Activated CD4-positive, alpha-beta T cell treated with anti-CD3 and anti-CD28 coated beads for 1 hour (primary cell): ENCODE measurements around the gene MROH2B.

Experiments used
- DNase-seq: peaks from one replicate; pipeline ENCODE4 v3.0.0-alpha.2; 2020

The MROH2B gene

GRCh38 chr5:41012318-41012717 lies 58.8 kb downstream of the MROH2B start:
- DNase-seq = no peak

GRCh38 chr5:41010572-41010971 lies 60.6 kb downstream of the MROH2B start:
- no peak for DNase-seq

GRCh38 chr5:41009232-41009631 lies 61.9 kb downstream of the MROH2B start:
- DNase-seq = no peak

GRCh38 chr5:41004931-41005330 lies 66.2 kb downstream of the MROH2B start:
- DNase-seq = no peak

- DNase-seq = no peak
These were observed 67.3 kb downstream of the MROH2B start for GRCh38 chr5:41003670-41004376.

- no peak for DNase-seq
These were observed 71.2 kb downstream of the MROH2B start for GRCh38 chr5:40999966-41000365.

- DNase-seq = no peak
These were observed 72.0 kb downstream of the MROH2B start for GRCh38 chr5:40999142-40999541.

GRCh38 chr5:40995801-40996586 lies 75.1 kb downstream of the MROH2B start:
- no peak for DNase-seq

- DNase-seq = no peak
These were observed 79.1 kb downstream of the MROH2B start for GRCh38 chr5:40991981-40992559.

- DNase-seq = no peak
These were observed 79.8 kb downstream of the MROH2B start for GRCh38 chr5:40991168-40991980.

- no peak for DNase-seq
These were observed 82.2 kb downstream of the MROH2B start for GRCh38 chr5:40988746-40989510.

- no peak for DNase-seq
These were observed 83.8 kb downstream of the MROH2B start for GRCh38 chr5:40987349-40987748.

- no peak for DNase-seq
These were observed 84.5 kb downstream of the MROH2B start for GRCh38 chr5:40986666-40987065.

GRCh38 chr5:40985501-40985900 lies 85.6 kb downstream of the MROH2B start:
- no peak for DNase-seq

- DNase-seq = no peak
These were observed 86.3 kb downstream of the MROH2B start for GRCh38 chr5:40984884-40985283.

GRCh38 chr5:40983781-40984180 lies 87.4 kb downstream of the MROH2B start:
- DNase-seq = no peak

GRCh38 chr5:40981420-40981819 lies 89.7 kb downstream of the MROH2B start:
- no peak for DNase-seq

GRCh38 chr5:40976836-40977235 lies 94.3 kb downstream of the MROH2B start:
- DNase-seq = no peak

- no peak for DNase-seq
These were observed 95.1 kb downstream of the MROH2B start for GRCh38 chr5:40976041-40976440.

GRCh38 chr5:40973364-40974004 lies 97.7 kb downstream of the MROH2B start:
- no peak for DNase-seq

GRCh38 chr5:40972434-40972833 lies 98.7 kb downstream of the MROH2B start:
- no peak for DNase-seq
